ENCODE measurements around the gene KSR2. TPM values are rescaled to one million over a fixed set of nuclear protein-coding genes. Genes with fewer than 3 reads are reported as not detected.
"Not testable (repeated sequence)": the region's sequence is repeated elsewhere in the genome, so short reads cannot be mapped to it uniquely, and the experiment has no call there.

KSR2 gene
- total RNA-seq, 2 donors from 2014 or later = 1.1 to 2.0 TPM

- Mint-ChIP-seq H3K9me3 (peaks cover 4% of the 10 kb centered on the region), H3K4me3 (no peak overlapping the region), H3K36me3 (ENCODE audit: low read depth) (no peaks in the 10 kb centered on the region), H3K4me1 (peaks cover 7% of the 10 kb centered on the region), H3K27me3 (ENCODE audit: insufficient read depth) (no peaks in the 10 kb centered on the region), H3K27ac (no peak overlapping the region)
- WGBS, 2 experiments (ENCODE audit: insufficient coverage in 1 of 2, insufficient read length in 1 of 2) = 87 to 91% methylated on average over 3 of the region's 3 CpGs
- Histone ChIP-seq H3K27me3 (ENCODE audit: control insufficient read depth, insufficient read depth, low read length, poor library complexity, severe bottlenecking) (no peaks in the 10 kb centered on the region), H3K9me3 (ENCODE audit: control insufficient read depth, low read length) (no peaks in the 10 kb centered on the region), H3K4me1 (ENCODE audit: control insufficient read depth, insufficient read depth, low read length) (no peaks in the 10 kb centered on the region), H3K36me3 (ENCODE audit: control insufficient read depth, insufficient read depth, low read length) (no peaks in the 10 kb centered on the region), H3K9ac (ENCODE audit: extremely low read depth, low read length, poor library complexity, severe bottlenecking) (no peak overlapping the region), H3K4me3 (ENCODE audit: low read length) (no peak overlapping the region), H3K27ac (ENCODE audit: low read depth, low read length) (no peak overlapping the region)
- TF ChIP-seq CTCF (conservative IDR thresholded peaks at IDR 0.05) = no peak
- DNase-seq = no peak
Observed at GRCh38 chr12:118011961-118012360, 43.2 kb upstream of the KSR2 start.

GRCh38 chr12:118011377-118011776 is 42.6 kb upstream of the KSR2 start:
- Histone ChIP-seq H3K9ac (ENCODE audit: extremely low read depth, low read length, poor library complexity, severe bottlenecking) (no peak overlapping the region), H3K27ac (ENCODE audit: low read depth, low read length) (no peak overlapping the region), H3K4me3 (ENCODE audit: low read length) (no peak overlapping the region), H3K4me1 (ENCODE audit: control insufficient read depth, insufficient read depth, low read length) (no peaks in the 10 kb centered on the region), H3K27me3 (ENCODE audit: control insufficient read depth, insufficient read depth, low read length, poor library complexity, severe bottlenecking) (no peaks in the 10 kb centered on the region), H3K36me3 (ENCODE audit: control insufficient read depth, insufficient read depth, low read length) (no peaks in the 10 kb centered on the region), H3K9me3 (ENCODE audit: control insufficient read depth, low read length) (no peaks in the 10 kb centered on the region)
- Mint-ChIP-seq H3K27ac (no peak overlapping the region), H3K4me1 (peaks cover 7% of the 10 kb centered on the region), H3K9me3 (peaks cover 4% of the 10 kb centered on the region), H3K4me3 (no peak overlapping the region), H3K36me3 (ENCODE audit: low read depth) (no peaks in the 10 kb centered on the region), H3K27me3 (ENCODE audit: insufficient read depth) (no peaks in the 10 kb centered on the region)
- 94 to 100% methylated on average over 3 of the region's 3 CpGs for WGBS, 2 experiments (ENCODE audit: insufficient coverage in 1 of 2, insufficient read length in 1 of 2)
- TF ChIP-seq CTCF (conservative IDR thresholded peaks at IDR 0.05) = no peak
- no peak for DNase-seq

DNA sequence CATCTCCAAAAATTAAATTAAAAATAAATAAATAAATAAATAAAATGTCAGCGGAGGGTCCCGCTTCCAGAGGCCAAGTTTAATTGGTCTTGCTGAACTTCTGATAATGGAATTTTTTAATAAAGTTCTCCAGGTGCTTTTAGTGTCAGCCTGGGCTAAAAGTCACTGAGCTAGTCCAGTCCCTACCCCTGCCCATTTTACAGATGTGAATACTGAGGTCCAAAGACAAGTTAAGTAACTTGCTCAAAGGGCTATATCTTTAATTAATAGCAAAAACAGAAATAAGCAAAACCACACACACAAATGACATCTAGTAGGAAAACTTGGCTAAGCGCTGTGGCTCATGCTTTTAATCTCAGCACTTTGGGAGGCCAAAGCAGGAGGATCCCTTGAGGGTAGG is 42.1 kb upstream of the KSR2 start:
- H3K9ac ChIP-seq (ENCODE audit: extremely low read depth, low read length, poor library complexity, severe bottlenecking) = no peak overlapping the region
- H3K36me3 ChIP-seq (ENCODE audit: control insufficient read depth, insufficient read depth, low read length) = no peaks in the 10 kb centered on the region
- Mint-ChIP-seq H3K4me1 (peaks cover 7% of the 10 kb centered on the region), H3K27ac (no peak overlapping the region), H3K9me3 (peaks cover 4% of the 10 kb centered on the region), H3K4me3 (no peak overlapping the region), H3K27me3 (ENCODE audit: insufficient read depth) (no peaks in the 10 kb centered on the region), H3K36me3 (ENCODE audit: low read depth) (no peaks in the 10 kb centered on the region)
- no peak for DNase-seq
- no peak overlapping the region for H3K4me3 ChIP-seq (ENCODE audit: low read length)
- H3K27ac ChIP-seq (ENCODE audit: low read depth, low read length) = no peak overlapping the region
- 100% methylated on average over 1 to 3 of the region's 3 CpGs for WGBS, 2 experiments (ENCODE audit: insufficient coverage in 1 of 2, insufficient read length in 1 of 2)
- no peaks in the 10 kb centered on the region for H3K9me3 ChIP-seq (ENCODE audit: control insufficient read depth, low read length)
- no peaks in the 10 kb centered on the region for H3K4me1 ChIP-seq (ENCODE audit: control insufficient read depth, insufficient read depth, low read length)
- TF ChIP-seq CTCF (conservative IDR thresholded peaks at IDR 0.05) = no peak
- no peaks in the 10 kb centered on the region for H3K27me3 ChIP-seq (ENCODE audit: control insufficient read depth, insufficient read depth, low read length, poor library complexity, severe bottlenecking)

- H3K36me3 ChIP-seq (ENCODE audit: control insufficient read depth, insufficient read depth, low read length); H3K4me3 ChIP-seq (ENCODE audit: low read length); H3K27me3 Mint-ChIP-seq (ENCODE audit: insufficient read depth); H3K27ac ChIP-seq (ENCODE audit: low read depth, low read length); H3K4me3 Mint-ChIP-seq; H3K9me3 ChIP-seq (ENCODE audit: control insufficient read depth, low read length); H3K27ac Mint-ChIP-seq; H3K9ac ChIP-seq (ENCODE audit: extremely low read depth, low read length, poor library complexity, severe bottlenecking); H3K27me3 ChIP-seq (ENCODE audit: control insufficient read depth, insufficient read depth, low read length, poor library complexity, severe bottlenecking); H3K4me1 ChIP-seq (ENCODE audit: control insufficient read depth, insufficient read depth, low read length); H3K36me3 Mint-ChIP-seq (ENCODE audit: low read depth); H3K9me3 Mint-ChIP-seq; DNase-seq; H3K4me1 Mint-ChIP-seq: not testable (repeated sequence)
- WGBS, 2 experiments (ENCODE audit: insufficient coverage in 1 of 2, insufficient read length in 1 of 2) = 71 to 91% methylated on average over 2 of the region's 2 CpGs
Observed at GRCh38 chr12:117999806-118000205, 31.0 kb upstream of the KSR2 start.

All from endodermal cell (in vitro differentiated cells).